Activated effector memory CD4-positive, alpha-beta T cell treated with anti-CD3 and anti-CD28 coated beads, Interleukin-2, amount 50 U/mL, for 16 hours (primary cell): ENCODE data around the gene WDR18.

Source experiments
- DNase-seq: peaks from one replicate; pipeline ENCODE4 v3.0.0-alpha.2; 2020

WDR18 gene

GRCh38 chr19:1009041-1009980 is 25.2 kb downstream of the WDR18 start:
- no peak for DNase-seq

GRCh38 chr19:1009981-1010538 is 25.9 kb downstream of the WDR18 start:
- no peak for DNase-seq

- DNase-seq = no peak
These were observed 26.7 kb downstream of the WDR18 start for GRCh38 chr19:1010586-1011510.

- no peak for DNase-seq
These were observed 27.7 kb downstream of the WDR18 start for GRCh38 chr19:1011831-1012333.

- DNase-seq = no peak
These were observed 28.2 kb downstream of the WDR18 start for GRCh38 chr19:1012334-1012733.

- DNase-seq = no peak
These were observed 29.1 kb downstream of the WDR18 start for GRCh38 chr19:1013218-1013617.

GRCh38 chr19:1014161-1015060 is 30.3 kb downstream of the WDR18 start:
- DNase-seq = no peak

- DNase-seq = no peak
These were observed 31.1 kb downstream of the WDR18 start for GRCh38 chr19:1015061-1015781.

- DNase-seq = no peak
These were observed 31.9 kb downstream of the WDR18 start for GRCh38 chr19:1015782-1016646.

GRCh38 chr19:1016647-1017114 is 32.5 kb downstream of the WDR18 start:
- no peak for DNase-seq

GRCh38 chr19:1017115-1017905 is 33.2 kb downstream of the WDR18 start:
- no peak for DNase-seq

- DNase-seq = no peak
These were observed 33.8 kb downstream of the WDR18 start for GRCh38 chr19:1017906-1018305.

GRCh38 chr19:1018393-1018792 is 34.2 kb downstream of the WDR18 start:
- no peak for DNase-seq

- no peak for DNase-seq
These were observed 34.9 kb downstream of the WDR18 start for GRCh38 chr19:1018932-1019615.

GRCh38 chr19:1019616-1019961 is 35.4 kb downstream of the WDR18 start:
- no peak for DNase-seq

GRCh38 chr19:1019980-1020867 is 36.1 kb downstream of the WDR18 start:
- DNase-seq = no peak

- peak; percentile 99 for DNase-seq
These were observed 36.8 kb downstream of the WDR18 start, which contains the start of gene TMEM259 for GRCh38 chr19:1020868-1021425. TMEM259 (minus strand) TSS chr19:1021123; CDS start chr19:1020996, 127 bp downstream.
